ENCODE data around the gene PLK3.
A peak's percentile ranks its signal among the peaks of the same experiment; 100 is the strongest.
"Not testable (repeated sequence)": the region's sequence is repeated elsewhere in the genome, so short reads cannot be mapped to it uniquely, and the experiment has no call there.

The PLK3 gene

DNA sequence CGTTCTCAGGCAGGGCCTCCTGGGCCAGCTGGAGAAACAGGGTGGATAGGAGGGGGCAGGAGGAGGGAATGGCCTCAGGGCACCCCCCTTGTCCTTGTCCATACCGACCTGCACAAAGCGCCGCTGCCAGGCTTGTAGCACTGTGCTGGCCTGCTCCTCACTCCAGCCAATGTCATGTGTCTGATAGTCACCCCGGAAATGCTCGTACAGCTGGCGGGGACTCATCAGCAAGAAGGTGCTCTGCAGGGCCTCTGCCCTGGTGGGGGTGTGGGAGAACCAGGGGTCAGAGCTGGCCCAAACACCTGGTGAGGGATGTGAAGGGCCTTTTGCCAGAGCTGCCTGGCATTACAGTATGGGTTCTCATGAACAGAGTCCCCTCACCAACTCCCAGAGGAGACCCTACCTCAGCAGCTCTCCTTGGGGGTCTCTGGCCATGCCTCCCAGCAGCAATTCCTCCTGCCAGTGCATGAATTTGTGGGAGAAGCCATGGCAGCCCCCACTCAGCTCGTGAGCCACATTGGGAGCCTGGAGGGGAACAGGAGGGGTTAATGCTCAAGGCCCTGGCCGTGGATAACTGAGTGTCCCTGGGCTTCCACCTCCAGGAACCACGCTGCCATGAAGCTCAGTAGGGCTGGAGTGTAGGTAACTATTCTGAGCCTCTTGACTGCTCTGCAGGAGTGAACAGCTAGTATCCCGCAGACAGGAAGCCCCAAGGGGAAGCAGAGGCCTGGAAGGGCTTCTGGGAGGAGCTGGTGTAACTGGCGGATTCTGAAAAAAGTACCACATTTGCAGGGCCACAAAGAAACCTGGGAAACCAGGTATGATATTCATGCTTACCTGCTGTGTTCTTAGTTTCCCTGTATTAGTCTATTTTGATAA is 29.6 kb downstream of the PLK3 start:
- DNase-seq, result no peak

DNA sequence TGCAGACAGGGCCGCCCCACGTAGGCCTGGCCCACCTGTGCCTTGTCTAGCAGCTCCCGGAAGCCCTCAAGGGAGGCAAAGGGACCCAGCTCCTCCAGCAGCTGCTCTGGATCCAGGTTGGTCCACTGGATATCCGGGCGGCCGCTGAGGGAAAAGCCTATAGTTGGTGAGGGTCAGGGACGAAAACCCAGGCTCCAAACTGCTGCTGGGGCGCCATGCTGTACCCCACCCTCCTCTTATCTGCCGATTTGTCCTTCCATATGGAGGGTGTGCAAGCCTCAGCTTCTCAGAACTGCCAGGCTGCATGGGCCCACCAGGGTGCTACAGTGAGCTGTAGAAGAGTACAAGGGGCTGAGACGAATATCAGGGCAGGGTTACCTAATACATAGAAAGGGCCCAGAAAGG is 30.7 kb downstream of the PLK3 start:
- DNase-seq, result no peak

DNA sequence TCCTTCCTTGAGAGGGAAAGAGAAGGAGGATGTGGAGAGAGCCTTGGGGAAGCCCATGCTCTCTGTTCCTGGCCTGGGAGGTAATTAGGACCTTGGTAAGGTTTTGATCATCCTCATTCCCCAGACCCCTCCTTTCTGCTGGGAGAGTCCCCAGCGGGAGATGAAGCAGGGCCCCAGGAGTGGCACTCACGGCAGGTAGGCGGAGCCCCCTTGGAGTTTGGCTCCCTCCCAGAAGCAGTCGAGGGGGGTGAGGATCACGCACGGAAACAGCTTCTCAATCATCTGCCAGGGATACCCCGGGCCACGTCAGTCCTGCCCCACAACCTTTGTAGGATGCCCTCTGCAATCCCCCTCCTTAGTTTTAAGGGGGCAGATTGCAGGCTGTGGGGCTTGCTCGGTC is 31.3 kb downstream of the PLK3 start:
- no peak for DNase-seq

DNA sequence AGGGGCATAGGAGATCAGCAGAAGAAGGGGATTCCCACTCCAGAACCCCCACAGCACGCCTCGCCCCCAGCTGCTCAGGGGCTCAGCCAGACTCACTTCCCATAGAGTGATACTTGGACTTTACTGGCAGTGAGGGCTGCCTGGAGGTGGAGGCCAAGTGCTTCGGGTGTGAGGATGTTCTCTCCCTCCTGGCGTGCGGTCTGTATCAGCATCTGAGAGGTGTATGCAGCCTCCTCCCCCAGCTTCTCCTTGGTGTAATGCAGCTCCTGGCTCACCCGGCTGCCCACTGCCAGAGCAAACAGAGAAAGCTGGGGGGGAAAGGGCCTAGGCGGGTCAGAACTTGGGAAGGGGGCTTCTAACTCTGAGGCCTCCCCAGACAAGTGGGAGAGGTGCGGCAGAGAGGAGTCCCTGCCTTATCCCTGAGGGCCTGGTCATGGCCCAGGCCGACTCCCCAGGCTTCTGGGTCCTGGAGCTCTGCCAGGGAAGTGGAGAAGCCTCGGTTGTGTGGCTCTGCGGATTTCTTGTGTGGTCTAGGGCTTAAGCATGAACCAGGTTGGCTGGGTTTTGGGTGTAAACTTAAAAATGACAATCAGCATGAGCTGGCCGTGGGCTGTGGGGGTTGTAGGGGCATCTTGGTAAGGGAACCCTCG is 32.0 kb downstream of the PLK3 start:
- no peak for DNase-seq

DNA sequence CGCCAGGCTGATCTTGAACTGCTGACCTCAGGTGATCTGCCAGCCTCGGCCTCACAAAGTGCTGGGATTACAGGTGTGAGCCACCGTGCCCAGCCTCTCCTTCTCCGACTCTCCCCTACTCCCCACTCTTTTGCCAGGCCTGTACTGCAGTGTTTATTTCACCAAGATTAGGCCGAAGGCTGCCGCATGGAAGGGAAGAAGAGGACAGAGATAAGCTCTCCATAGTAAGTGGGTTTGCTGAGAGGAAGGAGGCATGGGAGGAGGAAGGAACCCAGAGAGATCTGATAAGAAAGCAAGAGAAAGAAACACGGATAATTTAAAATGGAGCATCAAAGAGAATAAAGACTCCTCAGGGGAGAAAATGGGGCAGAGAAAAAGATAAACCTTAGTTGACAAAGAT is 34.2 kb downstream of the PLK3 start:
- DNase-seq, result no peak

DNA sequence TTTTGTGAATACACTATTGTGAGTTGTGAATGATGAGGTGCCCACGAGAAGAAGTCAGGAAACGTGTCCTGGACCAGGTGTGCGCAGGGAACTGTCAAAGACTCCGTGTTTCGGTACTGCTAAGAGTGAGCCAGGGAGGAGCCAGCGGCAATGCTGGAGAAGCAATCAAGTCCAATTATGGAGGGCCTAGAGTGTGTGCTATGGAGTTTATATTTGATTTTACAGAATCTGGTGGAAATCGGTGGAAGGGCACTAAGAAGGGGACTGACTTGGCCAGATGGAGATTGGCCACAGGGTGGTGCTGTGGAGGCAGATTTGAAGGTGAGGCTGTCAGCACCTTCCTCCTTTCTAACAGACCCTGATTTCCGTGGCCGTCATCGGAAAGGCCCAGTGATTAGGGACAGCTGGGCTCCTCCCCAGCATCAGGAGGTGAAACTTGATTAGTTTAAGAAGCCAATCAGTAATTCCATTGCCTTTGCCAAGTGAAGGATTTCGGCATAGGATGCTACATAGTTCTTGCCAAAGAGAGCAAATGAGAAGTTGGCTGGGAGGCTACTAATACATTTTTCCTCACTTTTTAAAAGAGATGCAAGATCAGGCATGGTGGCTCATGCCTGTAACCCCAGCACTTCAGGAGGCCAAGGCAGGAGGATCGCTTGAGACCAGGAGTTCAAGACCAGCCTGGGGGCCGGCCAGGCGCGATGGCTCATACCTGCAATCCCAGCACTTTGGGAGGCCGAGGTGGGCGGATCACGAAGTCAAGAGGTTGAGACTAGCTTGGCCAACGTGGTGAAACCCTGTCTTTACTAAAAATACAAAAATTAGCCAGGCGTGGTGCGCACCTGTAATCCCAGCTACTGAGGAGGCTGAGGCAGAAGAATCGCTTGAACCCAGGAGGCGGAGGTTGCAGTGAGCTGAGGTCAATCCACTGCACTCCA is 35.8 kb downstream of the PLK3 start:
- no peak for DNase-seq

DNA sequence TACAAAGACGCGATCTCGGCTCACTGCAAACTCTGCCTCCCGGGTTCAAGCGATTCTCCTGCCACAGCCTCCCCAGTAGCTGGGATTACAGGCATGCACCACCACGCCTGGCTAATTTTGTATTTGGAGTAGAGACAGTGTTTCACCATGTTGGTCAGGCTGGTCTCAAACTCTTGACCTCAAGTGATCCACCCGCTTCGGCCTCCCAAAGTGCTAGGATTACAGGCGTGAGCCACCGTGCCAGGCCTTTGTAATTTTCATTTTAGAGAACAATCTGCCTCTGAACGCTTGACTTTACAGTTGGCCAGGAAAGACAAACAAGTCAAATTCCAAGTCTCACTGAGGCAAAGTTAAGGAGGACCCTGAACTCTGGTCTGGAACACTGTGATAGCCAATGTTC is 38.1 kb downstream of the PLK3 start:
- not testable (repeated sequence) for DNase-seq

DNA sequence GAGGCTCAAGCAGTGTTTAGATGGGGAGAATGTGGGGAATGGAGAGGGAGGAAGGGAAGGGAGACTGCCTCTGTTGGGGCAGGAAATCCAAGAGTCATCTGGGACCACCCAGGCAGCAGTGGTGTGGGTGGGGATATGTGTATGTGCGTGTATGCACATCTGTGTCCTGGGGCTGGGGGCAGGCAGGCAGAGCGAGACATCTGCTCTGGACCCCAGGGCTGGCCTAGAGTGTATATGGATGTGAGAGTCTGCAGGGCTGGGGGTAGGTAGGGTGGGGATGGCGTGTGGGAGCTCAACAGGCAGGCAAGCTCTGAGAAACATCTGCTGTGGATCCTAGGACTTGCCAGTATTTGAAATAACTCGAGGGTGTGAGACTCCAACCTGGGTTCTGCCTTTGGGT is 39.4 kb downstream of the PLK3 start:
- DNase-seq, result no peak

DNA sequence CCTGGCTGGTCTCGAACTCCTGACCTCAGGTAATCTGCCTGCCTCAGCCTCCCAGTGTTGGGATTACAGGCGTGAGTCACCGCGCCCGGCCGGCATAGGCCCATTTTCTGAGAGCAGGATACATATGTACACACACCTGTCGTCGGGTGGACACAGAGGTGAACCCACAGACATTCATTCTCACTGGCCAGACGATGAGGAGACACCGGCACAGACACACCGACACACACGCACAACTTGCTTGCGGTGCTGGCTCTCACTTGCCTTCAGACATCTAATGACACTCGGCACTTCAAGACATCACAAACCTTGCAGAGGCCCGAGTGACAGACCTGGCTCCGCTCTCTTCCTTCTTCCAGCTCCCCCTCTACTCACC is 42.3 kb downstream of the PLK3 start:
- DNase-seq, result no peak

DNA sequence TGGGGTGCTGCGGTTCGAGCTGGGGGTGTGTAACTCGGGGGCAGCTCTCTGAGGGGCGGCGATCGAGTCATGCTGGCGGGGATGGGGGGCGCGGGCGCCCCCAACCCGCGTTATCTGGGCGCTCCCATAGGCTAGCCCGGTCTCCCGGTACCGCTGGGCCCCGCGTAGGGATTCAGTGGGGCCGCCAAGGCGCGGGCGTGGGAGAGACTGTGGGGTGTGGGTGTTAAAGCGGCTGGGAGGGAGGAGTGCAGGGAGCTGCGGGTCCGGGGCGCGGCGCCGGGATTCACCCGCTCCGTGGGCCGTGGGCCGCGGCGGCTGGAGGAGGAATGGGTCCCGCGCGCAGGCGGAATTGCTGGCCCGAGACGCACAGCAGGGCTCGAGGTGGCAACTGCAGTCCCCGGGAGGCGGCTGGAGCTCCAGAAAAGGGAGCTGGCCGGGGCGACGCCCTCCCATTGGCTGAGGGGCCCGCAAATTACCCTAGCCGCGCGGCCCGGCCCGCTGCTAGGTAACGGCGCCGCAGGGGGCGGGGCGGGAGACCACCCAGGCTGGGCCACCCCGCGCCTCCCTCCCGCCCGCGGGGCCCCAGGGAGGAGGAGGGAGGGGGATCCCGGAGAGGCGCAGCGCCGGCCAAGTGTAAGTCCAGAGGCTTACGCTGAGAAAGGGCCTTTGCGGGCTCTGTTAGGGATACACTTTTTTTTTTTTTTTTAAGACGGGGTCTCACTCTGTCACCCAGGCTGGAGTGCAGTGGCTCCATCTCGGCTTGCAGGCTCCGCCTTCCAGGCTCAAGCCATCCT is 42.9 kb downstream of the PLK3 start, which contains the start of gene PTCH2:
Gene PTCH2 (minus strand): TSS at position 392 of the 794 bp plus-strand sequence. CDS start 321 bp downstream, at position 71.
- peak; percentile 66 for DNase-seq

DNA sequence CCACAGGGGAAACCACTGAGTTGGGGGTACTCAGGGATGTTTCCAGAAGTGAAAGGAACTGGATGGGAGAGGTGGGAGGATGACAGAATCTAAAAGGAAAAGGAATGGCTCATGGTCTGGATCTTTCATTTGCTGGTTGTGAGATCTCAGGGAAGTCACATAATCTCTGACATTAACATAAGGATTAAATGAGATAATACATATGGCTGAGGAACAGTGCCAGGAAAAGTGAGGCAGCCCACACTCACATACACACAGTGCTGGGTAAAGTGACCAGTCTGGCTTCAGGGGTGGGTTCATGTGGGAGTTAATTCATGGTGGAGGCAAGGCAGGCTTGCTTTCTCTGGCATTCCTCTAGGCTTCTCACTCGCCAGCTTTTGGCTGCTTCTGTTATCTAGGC is 46.8 kb downstream of the PLK3 start:
- DNase-seq, result no peak

DNA sequence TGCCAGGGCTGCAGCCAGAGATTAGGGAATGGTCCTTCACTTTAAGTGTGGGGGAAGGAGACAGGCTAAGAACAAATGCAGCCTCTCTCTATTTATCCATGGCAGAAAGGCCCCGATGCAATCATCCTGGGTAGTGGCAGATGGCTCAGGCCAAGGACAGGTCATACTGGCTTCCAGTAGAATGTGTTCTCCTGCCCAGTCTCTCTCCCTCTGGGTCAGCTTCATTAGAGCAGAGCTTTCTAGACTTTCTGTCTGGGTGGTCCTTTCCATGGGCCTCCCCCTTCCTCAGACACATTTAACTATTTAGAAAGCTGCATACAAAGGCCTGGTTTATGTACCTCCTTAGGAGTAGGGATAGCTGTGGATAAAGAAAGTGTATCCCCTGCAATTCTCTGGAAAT is 47.7 kb downstream of the PLK3 start:
- no peak for DNase-seq

DNA sequence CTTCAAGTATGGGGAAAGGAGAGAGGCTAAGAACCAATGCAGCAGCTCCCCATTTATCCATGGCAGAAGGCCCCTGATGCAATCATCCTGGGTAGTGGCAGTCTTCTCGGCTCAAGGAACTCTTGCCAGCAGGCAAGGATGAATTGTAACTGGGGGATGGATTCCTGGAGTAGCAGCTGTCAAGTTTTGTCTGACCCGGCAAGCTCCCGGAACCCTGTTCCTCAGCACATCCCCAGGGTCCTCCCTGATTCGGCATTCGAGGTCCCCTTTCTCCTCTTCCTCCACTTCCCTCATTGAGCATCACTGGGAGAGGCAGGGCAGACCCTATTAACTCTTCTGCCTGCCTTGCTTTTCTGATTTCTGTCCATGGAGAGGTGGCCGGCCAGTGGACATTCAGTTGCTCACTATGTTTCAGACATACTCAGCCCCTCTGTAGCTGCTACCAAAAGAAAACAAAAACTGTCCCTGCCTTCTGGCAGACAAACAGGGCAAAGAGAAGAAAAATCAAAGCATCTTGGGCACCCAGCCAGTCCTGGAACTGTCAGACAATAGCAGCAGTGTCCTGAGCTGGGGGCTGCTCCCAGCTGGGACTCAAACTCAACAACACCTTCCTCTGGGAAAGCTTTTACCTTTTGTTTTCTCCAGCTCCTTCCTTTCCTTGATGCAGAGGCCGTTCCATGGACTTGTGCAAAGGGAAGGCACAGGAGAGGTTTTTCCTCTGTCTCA is 48.4 kb downstream of the PLK3 start:
- DNase-seq, result no peak

DNA sequence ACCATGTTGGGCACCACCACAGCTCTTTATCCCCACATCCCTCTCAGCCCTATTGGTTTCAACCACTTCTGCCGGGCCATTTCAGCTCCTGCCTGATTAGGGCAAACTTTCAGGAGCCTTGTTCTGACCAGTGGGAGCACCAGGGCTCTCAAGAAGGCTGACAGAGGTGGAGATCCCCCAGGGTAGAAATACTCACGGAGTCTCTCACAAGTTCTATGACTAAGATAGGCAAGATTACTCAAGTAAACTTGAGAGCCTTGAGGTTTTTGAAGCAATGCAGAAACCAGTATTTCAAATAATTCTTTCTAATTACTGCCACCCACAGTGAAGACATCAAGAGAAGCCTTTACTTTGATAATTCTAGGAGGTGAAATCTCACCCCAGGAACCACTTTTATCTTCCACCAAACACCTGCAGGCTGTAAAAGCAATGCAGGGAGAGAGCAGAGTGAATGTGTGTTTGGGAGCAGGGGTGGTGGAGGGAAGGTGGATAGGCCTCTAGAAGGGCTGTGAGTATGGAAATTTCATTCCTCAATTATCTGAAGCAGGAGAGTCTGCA is 49.5 kb downstream of the PLK3 start:
- no peak for DNase-seq

DNA sequence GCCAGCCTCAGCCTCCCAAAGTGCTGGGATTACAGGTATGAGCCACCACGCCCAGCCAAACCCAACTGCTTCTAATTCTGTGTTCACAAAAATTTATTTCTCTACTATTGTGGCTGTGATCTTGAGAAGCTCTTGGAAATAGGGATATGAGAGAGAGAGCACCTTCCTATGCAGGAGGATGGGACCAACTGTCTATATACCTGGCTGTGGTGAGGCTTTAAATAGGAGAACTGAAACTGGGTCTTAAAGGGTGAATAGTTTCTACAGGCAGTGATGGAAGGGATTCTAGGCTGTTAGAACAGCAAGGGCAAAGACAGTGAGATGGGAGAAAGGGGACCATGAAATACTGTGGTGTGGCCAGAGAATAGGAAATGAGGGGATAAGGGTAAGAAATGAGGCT is 51.1 kb downstream of the PLK3 start:
- DNase-seq, result no peak

DNA sequence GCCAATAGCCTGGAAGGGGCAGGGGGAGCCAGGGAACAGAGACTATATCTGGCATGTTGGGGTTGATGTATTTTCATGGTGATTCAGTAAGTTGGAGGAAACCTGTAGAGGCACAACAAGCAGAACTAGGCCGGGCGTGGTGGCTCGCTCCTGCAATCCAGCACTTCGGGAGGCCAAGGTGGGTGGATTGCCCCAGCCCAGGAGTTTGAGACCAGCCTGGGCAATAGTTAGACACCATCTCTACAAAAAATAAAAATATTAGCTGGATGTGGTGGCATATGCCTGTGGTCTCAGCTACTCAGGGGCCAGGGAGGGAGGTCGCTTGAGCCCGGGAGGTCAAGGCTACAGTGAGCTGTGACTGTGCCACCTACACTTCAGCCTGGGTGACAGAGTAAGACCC is 53.0 kb downstream of the PLK3 start:
- no peak for DNase-seq

DNA sequence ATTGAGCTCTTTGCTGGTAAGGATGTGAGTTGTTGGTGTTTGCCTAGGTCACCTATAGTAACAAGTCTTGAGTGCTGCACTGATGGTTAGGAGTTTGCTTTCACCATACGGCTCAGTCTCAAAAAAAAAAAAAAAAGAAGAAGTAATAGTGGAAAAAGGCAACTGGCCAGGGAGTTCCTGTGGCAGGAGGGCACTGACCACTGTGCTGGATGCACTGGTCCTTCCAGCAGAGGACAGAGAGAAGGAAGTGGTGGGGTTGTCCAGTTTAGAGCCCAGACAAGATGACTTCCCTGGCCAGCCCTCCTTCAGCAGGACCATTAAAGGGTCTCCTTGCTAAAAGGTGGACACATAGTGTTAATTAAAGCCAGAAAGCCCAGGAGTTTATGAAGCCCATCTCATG is 54.8 kb downstream of the PLK3 start:
- no peak for DNase-seq

All from 8988T (cell line).